Calu3 (cell line): ENCODE data around the gene MRPL58. TPM values are rescaled to one million over a fixed set of nuclear protein-coding genes. Genes with fewer than 3 reads are reported as not detected.

Experiments used
- BruUV-seq: library from RNA; stranded (reverse); fragments of 400-500 nt; replicated peaks from 2 replicates; lab custom pipeline; 2021; lab: Mats Ljungman, UMichigan
- CTCF ChIA-PET: fragments of 300-600 bp; sonication (Branson Sonifier 250); formaldehyde crosslinking; loops from one replicate; lab custom pipeline; 2022; ENCODE audit warnings: antibody characterized with exemption; lab: Charles Lee
- DNase-seq: peaks from one replicate; pipeline ENCODE4 v3.0.0; 2022
- H3K27ac Mint-ChIP-seq: one replicate; pipeline ENCODE4 v1.8.0; 2022; ENCODE audit warnings: mixed read lengths; ENCODE audit not compliant: unreplicated experiment
- H3K27me3 Mint-ChIP-seq: one replicate; pipeline ENCODE4 v1.8.0; 2022; ENCODE audit warnings: mixed read lengths; ENCODE audit not compliant: unreplicated experiment
- H3K36me3 Mint-ChIP-seq: one replicate; pipeline ENCODE4 v1.8.0; 2022; ENCODE audit warnings: mild to moderate bottlenecking, moderate library complexity, mixed read lengths; ENCODE audit not compliant: insufficient read depth, unreplicated experiment
- H3K4me1 Mint-ChIP-seq: one replicate; pipeline ENCODE4 v1.8.0; 2022; ENCODE audit warnings: mild to moderate bottlenecking, low read depth, mixed read lengths; ENCODE audit not compliant: unreplicated experiment
- H3K4me3 Mint-ChIP-seq: one replicate; pipeline ENCODE4 v1.8.0; 2022; ENCODE audit warnings: mild to moderate bottlenecking, low read depth, moderate library complexity, mixed read lengths; ENCODE audit not compliant: unreplicated experiment
- H3K9me3 Mint-ChIP-seq: one replicate; pipeline ENCODE4 v1.8.0; 2022; ENCODE audit warnings: low read depth, mixed read lengths; ENCODE audit not compliant: unreplicated experiment
- intact Hi-C: fragments of 100-400 bp; cut with micrococcal nuclease; formaldehyde crosslinking; loops from one replicate; pipeline ENCODE4 v1.10.0; 2022; ENCODE audit not compliant: unreplicated experiment
- total RNA-seq: library from RNA; stranded (reverse); gene quantifications from 2 replicates; pipeline ENCODE4 v1.2.3, GENCODE V29; 2022
- TF ChIP-seq, protein P1 (sequence below): fragments of 200-600 bp; IDR thresholded peaks from one replicate; pipeline ENCODE4 v1.8.0; 2022; ENCODE audit warnings: antibody characterized with exemption; ENCODE audit not compliant: unreplicated experiment

The MRPL58 gene
- total RNA-seq, 1 experiment from 2014 or later: 49.0 TPM

- TF ChIP-seq, protein P1, sequence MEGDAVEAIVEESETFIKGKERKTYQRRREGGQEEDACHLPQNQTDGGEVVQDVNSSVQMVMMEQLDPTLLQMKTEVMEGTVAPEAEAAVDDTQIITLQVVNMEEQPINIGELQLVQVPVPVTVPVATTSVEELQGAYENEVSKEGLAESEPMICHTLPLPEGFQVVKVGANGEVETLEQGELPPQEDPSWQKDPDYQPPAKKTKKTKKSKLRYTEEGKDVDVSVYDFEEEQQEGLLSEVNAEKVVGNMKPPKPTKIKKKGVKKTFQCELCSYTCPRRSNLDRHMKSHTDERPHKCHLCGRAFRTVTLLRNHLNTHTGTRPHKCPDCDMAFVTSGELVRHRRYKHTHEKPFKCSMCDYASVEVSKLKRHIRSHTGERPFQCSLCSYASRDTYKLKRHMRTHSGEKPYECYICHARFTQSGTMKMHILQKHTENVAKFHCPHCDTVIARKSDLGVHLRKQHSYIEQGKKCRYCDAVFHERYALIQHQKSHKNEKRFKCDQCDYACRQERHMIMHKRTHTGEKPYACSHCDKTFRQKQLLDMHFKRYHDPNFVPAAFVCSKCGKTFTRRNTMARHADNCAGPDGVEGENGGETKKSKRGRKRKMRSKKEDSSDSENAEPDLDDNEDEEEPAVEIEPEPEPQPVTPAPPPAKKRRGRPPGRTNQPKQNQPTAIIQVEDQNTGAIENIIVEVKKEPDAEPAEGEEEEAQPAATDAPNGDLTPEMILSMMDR: peak; percentile 17
- DNase-seq: no peak
- Mint-ChIP-seq H3K4me3 (no peak overlapping the region), H3K27ac (no peak overlapping the region), H3K4me1 (no peaks in the 10 kb centered on the region), H3K27me3 (no peaks in the 10 kb centered on the region), H3K36me3 (peaks cover 33% of the 10 kb centered on the region), H3K9me3 (no peaks in the 10 kb centered on the region)
- no TSS peak for BruUV-seq
- CTCF ChIA-PET: interaction anchor here (0.6 to 1.4 kb wide), 13 partner anchors 28 to 449 kb away, joined by 3 to 6 read pairs (median 4); partner anchors contain the start of genes ARMC7 and SLC16A5
- intact Hi-C loops: no loop called here
These were observed 47.2 kb downstream of the MRPL58 start for GRCh38 chr17:75059369-75060345.

- no peaks in the 10 kb centered on the region for H3K27me3 Mint-ChIP-seq
- peaks cover 38% of the 10 kb centered on the region for H3K36me3 Mint-ChIP-seq
- no peak overlapping the region for H3K4me3 Mint-ChIP-seq
- DNase-seq: no peak
- no peaks in the 10 kb centered on the region for H3K9me3 Mint-ChIP-seq
- H3K4me1 Mint-ChIP-seq: no peaks in the 10 kb centered on the region
- CTCF ChIA-PET: interaction anchor here (0.8 to 1.4 kb wide), 11 partner anchors 27 to 141 kb away, joined by 3 to 6 read pairs (median 4); partner anchors contain the start of genes ARMC7 and SLC16A5
- BruUV-seq: no TSS peak
- intact Hi-C loops: no loop called here
- TF ChIP-seq, protein P1: no peak
- H3K27ac Mint-ChIP-seq: no peak overlapping the region
These were observed 48.1 kb downstream of the MRPL58 start for GRCh38 chr17:75060434-75061054.

GRCh38 chr17:75061055-75061438 lies 48.6 kb downstream of the MRPL58 start:
- peaks cover 38% of the 10 kb centered on the region for H3K36me3 Mint-ChIP-seq
- H3K4me1 Mint-ChIP-seq: no peaks in the 10 kb centered on the region
- H3K27me3 Mint-ChIP-seq: no peaks in the 10 kb centered on the region
- no peak for DNase-seq
- no peak overlapping the region for H3K27ac Mint-ChIP-seq
- intact Hi-C loops: no loop called here
- no peak overlapping the region for H3K4me3 Mint-ChIP-seq
- no peaks in the 10 kb centered on the region for H3K9me3 Mint-ChIP-seq
- BruUV-seq: no TSS peak
- TF ChIP-seq, protein P1: no peak
- CTCF ChIA-PET: interaction anchor here (1.3 to 1.4 kb wide), 2 partner anchors 45 to 53 kb away, joined by 4 read pairs; no protein-coding TSS in a partner anchor

GRCh38 chr17:75061618-75062017 lies 49.1 kb downstream of the MRPL58 start:
- intact Hi-C loops: no loop called here
- TF ChIP-seq, protein P1: no peak
- CTCF ChIA-PET: interaction anchor here (1.0 kb wide), 1 partner anchor 8 kb away, joined by 3 read pairs; no protein-coding TSS in a partner anchor
- BruUV-seq: no TSS peak
- Mint-ChIP-seq H3K4me1 (no peaks in the 10 kb centered on the region), H3K36me3 (peaks cover 39% of the 10 kb centered on the region), H3K27me3 (no peaks in the 10 kb centered on the region), H3K4me3 (no peak overlapping the region), H3K9me3 (no peaks in the 10 kb centered on the region), H3K27ac (no peak overlapping the region)
- DNase-seq: no peak
